Measurements from ENCODE around the gene RUNX3. TPM values are rescaled to one million over a fixed set of nuclear protein-coding genes. Genes with fewer than 3 reads are reported as not detected.

RUNX3 gene
- total RNA-seq, 1 experiment from 2014 or later = 1.5 TPM

- Mint-ChIP-seq H3K4me3 (no peak overlapping the region), H3K4me1 (peaks cover 34% of the 10 kb centered on the region), H3K27ac (no peak overlapping the region), H3K9me3 (no peaks in the 10 kb centered on the region), H3K27me3 (ENCODE audit: low read depth) (peaks cover 55% of the 10 kb centered on the region), H3K36me3 (no peaks in the 10 kb centered on the region)
- POLR2A ChIA-PET = no interaction called here
- no peak for DNase-seq (ENCODE audit: low spot score)
- no peak for ATAC-seq
- TF ChIP-seq CREM (CRISPR knock-in tag; IDR thresholded peaks at IDR 0.05) (no peak), ZMAT4 (CRISPR knock-in tag; IDR thresholded peaks at IDR 0.05) (no peak), ZNF281 (CRISPR knock-in tag; IDR thresholded peaks at IDR 0.05) (no peak), JAZF1 (CRISPR knock-in tag; IDR thresholded peaks at IDR 0.05) (no peak), NFYB (CRISPR knock-in tag; conservative IDR thresholded peaks at IDR 0.05; ENCODE audit: low read depth) (no peak), CDX4 (CRISPR knock-in tag; IDR thresholded peaks at IDR 0.05; ENCODE audit: borderline replicate concordance) (no peak), SOX15 (CRISPR knock-in tag; IDR thresholded peaks at IDR 0.05) (no peak), TP53 (CRISPR knock-in tag; IDR thresholded peaks at IDR 0.05) (no peak), IRF1 (CRISPR knock-in tag; IDR thresholded peaks at IDR 0.05) (no peak), MXD4 (CRISPR knock-in tag; IDR thresholded peaks at IDR 0.05; ENCODE audit: borderline replicate concordance) (no peak), E2F1 (CRISPR knock-in tag; IDR thresholded peaks at IDR 0.05) (no peak), KAT7 (CRISPR knock-in tag; IDR thresholded peaks at IDR 0.05; ENCODE audit: borderline replicate concordance) (no peak), USF2 (CRISPR knock-in tag; IDR thresholded peaks at IDR 0.05) (no peak), ZNF317 (CRISPR knock-in tag; IDR thresholded peaks at IDR 0.05; ENCODE audit: borderline replicate concordance, low read depth) (no peak), ZNF532 (CRISPR knock-in tag; IDR thresholded peaks at IDR 0.05; ENCODE audit: borderline replicate concordance) (no peak)
- CTCF ChIA-PET = interaction anchor here (1.5 to 4.2 kb wide), 7 partner anchors 11 to 117 kb away, joined by 3 to 52 read pairs (median 9); no protein-coding TSS in a partner anchor
Measured at GRCh38 chr1:24925082-24925779, 4.8 kb downstream of the RUNX3 start.

All from WTC11 (cell line).